SK-N-SH treated with all-trans-retinoic acid at 6 μM for 48 hours (cell line): ENCODE data around the gene MSLN.

Source experiments
- ATAC-seq: fragments of 200-7000 bp; cut with Tn5 transposase; 3 replicates; pipeline ENCODE4 v1.9.1; 2020; ENCODE audit warnings: mild to moderate bottlenecking, moderate library complexity
- ARNTL ChIP-seq: fragments of 450-650 bp; formaldehyde crosslinking; IDR thresholded peaks from 2 replicates; pipeline ENCODE4 v1.5.0; 2020; ENCODE audit warnings: low read depth, mild to moderate bottlenecking, moderate library complexity, borderline replicate concordance
- BACH2 ChIP-seq: fragments of 250-450 bp; sonication (Bioruptor Pico); IDR thresholded peaks from 2 replicates; pipeline ENCODE4 v1.9.0; 2021; ENCODE audit warnings: mild to moderate bottlenecking, borderline replicate concordance
- CSDC2 ChIP-seq: fragments of 250-450 bp; sonication (Bioruptor Pico); IDR thresholded peaks from 2 replicates; pipeline ENCODE4 v1.5.0; 2020; ENCODE audit warnings: mild to moderate bottlenecking, moderate library complexity
- ESRRG ChIP-seq: fragments of 250-450 bp; sonication (Bioruptor Pico); IDR thresholded peaks from 2 replicates; pipeline ENCODE4 v1.6.1; 2021; ENCODE audit warnings: mild to moderate bottlenecking
- ISL1 ChIP-seq: fragments of 250-450 bp; sonication (Bioruptor Pico); IDR thresholded peaks from 2 replicates; pipeline ENCODE4 v2.1.2; 2022; ENCODE audit warnings: mild to moderate bottlenecking, moderate library complexity
- OSR1 ChIP-seq: fragments of 250-450 bp; sonication (Bioruptor Pico); IDR thresholded peaks from 2 replicates; pipeline ENCODE4 v1.8.0; 2022; ENCODE audit warnings: moderate library complexity, mild to moderate bottlenecking, inconsistent platforms
- PPARA ChIP-seq: fragments of 250-450 bp; sonication (Bioruptor Pico); IDR thresholded peaks from 2 replicates; pipeline ENCODE4 v1.5.0; 2020; ENCODE audit warnings: mild to moderate bottlenecking, borderline replicate concordance
- SNAI2 ChIP-seq: fragments of 250-450 bp; sonication (Bioruptor Pico); IDR thresholded peaks from 2 replicates; pipeline ENCODE4 v1.5.0; 2020; ENCODE audit warnings: mild to moderate bottlenecking, moderate library complexity
- TCF4 ChIP-seq: fragments of 250-450 bp; sonication (Bioruptor Pico); IDR thresholded peaks from 2 replicates; pipeline ENCODE4 v1.8.0; 2021; ENCODE audit warnings: mild to moderate bottlenecking, moderate library complexity, borderline replicate concordance
- TOX ChIP-seq: fragments of 250-450 bp; sonication (Bioruptor Pico); IDR thresholded peaks from 2 replicates; pipeline ENCODE4 v1.8.0; 2021; ENCODE audit warnings: mild to moderate bottlenecking, moderate library complexity, borderline replicate concordance
- ZC3H10 ChIP-seq: fragments of 250-450 bp; sonication (Bioruptor Pico); IDR thresholded peaks from 2 replicates; pipeline ENCODE4 v1.5.1; 2021; ENCODE audit warnings: mild to moderate bottlenecking, moderate library complexity
- ZFP30 ChIP-seq: fragments of 450-650 bp; formaldehyde crosslinking; IDR thresholded peaks from 2 replicates; pipeline ENCODE4 v1.5.0; 2022; ENCODE audit warnings: mild to moderate bottlenecking, moderate library complexity
- ZNF565 ChIP-seq: fragments of 450-650 bp; formaldehyde crosslinking; conservative IDR thresholded peaks from 2 replicates; pipeline ENCODE4 v1.5.0; 2020; ENCODE audit warnings: low read depth, mild to moderate bottlenecking, moderate library complexity
- ZNF70 ChIP-seq: fragments of 450-650 bp; formaldehyde crosslinking; IDR thresholded peaks from 2 replicates; pipeline ENCODE4 v1.5.0; 2020; ENCODE audit warnings: mild to moderate bottlenecking, moderate library complexity
- ZNF8 ChIP-seq: fragments of 450-650 bp; formaldehyde crosslinking; IDR thresholded peaks from 2 replicates; pipeline ENCODE4 v1.5.0; 2020; ENCODE audit warnings: mild to moderate bottlenecking, moderate library complexity
- TF ChIP-seq, protein P1 (sequence below): fragments of 250-450 bp; sonication (Bioruptor Pico); IDR thresholded peaks from 2 replicates; pipeline ENCODE4 v1.8.0; 2021; ENCODE audit warnings: low read depth, mild to moderate bottlenecking, moderate library complexity, borderline replicate concordance
- TF ChIP-seq, protein P2 (sequence below): fragments of 250-450 bp; sonication (Bioruptor Pico); IDR thresholded peaks from 2 replicates; pipeline ENCODE4 v1.5.1; 2021; ENCODE audit warnings: mild to moderate bottlenecking, moderate library complexity
- TF ChIP-seq, protein P3 (sequence below): fragments of 250-450 bp; sonication (Bioruptor Pico); IDR thresholded peaks from 2 replicates; pipeline ENCODE4 v1.5.0; 2020; ENCODE audit warnings: mild to moderate bottlenecking, moderate library complexity
- TF ChIP-seq, protein P4 (sequence below): fragments of 250-450 bp; sonication (Bioruptor Pico); IDR thresholded peaks from 2 replicates; pipeline ENCODE4 v1.8.0; 2020; ENCODE audit warnings: mild to moderate bottlenecking, moderate library complexity, borderline replicate concordance

MSLN gene

DNA sequence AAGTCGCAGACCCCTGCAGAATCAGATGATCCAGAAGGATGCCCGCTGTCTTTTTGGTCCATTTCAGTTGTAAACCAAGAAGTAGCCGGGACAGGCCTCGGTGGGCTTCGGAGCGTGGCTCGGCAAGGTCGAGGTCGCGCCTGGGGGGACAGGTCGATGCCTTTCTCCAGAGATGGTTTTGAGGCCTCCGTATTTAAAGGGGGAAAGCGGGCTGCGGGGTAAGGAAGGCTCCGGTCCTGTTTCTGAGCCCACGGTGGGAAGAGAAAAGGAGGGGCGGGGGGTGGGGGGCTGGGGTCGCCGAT lies 47.5 kb downstream of the MSLN start (continued):
- TF ChIP-seq, protein P1, sequence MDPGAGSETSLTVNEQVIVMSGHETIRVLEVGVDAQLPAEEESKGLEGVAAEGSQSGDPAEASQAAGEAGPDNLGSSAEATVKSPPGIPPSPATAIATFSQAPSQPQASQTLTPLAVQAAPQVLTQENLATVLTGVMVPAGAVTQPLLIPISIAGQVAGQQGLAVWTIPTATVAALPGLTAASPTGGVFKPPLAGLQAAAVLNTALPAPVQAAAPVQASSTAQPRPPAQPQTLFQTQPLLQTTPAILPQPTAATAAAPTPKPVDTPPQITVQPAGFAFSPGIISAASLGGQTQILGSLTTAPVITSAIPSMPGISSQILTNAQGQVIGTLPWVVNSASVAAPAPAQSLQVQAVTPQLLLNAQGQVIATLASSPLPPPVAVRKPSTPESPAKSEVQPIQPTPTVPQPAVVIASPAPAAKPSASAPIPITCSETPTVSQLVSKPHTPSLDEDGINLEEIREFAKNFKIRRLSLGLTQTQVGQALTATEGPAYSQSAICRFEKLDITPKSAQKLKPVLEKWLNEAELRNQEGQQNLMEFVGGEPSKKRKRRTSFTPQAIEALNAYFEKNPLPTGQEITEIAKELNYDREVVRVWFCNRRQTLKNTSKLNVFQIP (CRISPR knock-in tag), result no peak
- no peak for TF ChIP-seq TOX (CRISPR knock-in tag)
- no peak for TF ChIP-seq ZNF8
- no peak for TF ChIP-seq ESRRG (CRISPR knock-in tag)

DNA sequence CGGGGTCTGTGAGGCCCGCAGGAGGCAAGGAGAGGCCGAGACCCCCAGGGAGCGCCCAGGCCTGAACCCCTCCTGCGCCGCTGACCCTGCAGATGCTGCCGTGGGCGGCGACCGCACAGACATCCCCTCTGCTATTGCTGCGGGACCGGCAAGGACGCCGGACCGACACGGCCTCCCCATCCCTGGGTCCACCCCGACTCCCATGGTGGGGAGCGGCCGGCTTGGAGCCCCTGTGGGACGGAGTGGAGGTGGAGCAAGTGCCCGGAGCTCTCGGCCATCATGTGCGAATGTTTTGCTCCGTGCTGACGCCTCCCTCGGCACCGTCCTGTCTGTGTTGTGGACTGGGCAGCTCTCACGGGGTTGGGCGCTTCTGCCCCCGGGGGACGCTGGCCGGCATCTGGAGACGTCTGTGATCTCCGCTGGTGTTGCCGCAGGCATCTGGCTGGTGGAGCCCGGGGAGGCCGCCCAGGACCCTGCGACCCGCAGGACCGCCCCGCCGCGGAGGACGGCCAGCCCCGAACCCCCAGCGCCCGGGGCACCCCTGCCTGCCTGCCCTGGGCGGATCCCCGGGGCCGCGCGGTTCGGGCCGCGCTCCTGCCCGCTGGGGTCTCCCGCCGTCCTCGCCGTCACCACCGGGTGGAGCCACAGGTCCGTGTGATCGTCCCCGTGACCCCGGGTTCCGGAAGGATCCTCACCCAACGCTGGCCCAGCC lies 52.8 kb downstream of the MSLN start:
- ATAC-seq, result peak; percentile 73
- no peak for TF ChIP-seq SNAI2 (CRISPR knock-in tag)
- TF ChIP-seq, protein P2, sequence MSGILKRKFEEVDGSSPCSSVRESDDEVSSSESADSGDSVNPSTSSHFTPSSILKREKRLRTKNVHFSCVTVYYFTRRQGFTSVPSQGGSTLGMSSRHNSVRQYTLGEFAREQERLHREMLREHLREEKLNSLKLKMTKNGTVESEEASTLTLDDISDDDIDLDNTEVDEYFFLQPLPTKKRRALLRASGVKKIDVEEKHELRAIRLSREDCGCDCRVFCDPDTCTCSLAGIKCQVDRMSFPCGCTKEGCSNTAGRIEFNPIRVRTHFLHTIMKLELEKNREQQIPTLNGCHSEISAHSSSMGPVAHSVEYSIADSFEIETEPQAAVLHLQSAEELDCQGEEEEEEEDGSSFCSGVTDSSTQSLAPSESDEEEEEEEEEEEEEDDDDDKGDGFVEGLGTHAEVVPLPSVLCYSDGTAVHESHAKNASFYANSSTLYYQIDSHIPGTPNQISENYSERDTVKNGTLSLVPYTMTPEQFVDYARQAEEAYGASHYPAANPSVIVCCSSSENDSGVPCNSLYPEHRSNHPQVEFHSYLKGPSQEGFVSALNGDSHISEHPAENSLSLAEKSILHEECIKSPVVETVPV (CRISPR knock-in tag), result no peak
- no peak for TF ChIP-seq ZNF70 (CRISPR knock-in tag)
- no peak for TF ChIP-seq ARNTL (CRISPR knock-in tag)
- TF ChIP-seq ISL1 (CRISPR knock-in tag), result no peak
- no peak for TF ChIP-seq ZNF8
- no peak for TF ChIP-seq TOX (CRISPR knock-in tag)
- TF ChIP-seq ESRRG (CRISPR knock-in tag), result no peak
- TF ChIP-seq BACH2 (CRISPR knock-in tag), result no peak
- TF ChIP-seq ZFP30, result no peak
- TF ChIP-seq OSR1 (CRISPR knock-in tag), result no peak
- TF ChIP-seq, protein P3, sequence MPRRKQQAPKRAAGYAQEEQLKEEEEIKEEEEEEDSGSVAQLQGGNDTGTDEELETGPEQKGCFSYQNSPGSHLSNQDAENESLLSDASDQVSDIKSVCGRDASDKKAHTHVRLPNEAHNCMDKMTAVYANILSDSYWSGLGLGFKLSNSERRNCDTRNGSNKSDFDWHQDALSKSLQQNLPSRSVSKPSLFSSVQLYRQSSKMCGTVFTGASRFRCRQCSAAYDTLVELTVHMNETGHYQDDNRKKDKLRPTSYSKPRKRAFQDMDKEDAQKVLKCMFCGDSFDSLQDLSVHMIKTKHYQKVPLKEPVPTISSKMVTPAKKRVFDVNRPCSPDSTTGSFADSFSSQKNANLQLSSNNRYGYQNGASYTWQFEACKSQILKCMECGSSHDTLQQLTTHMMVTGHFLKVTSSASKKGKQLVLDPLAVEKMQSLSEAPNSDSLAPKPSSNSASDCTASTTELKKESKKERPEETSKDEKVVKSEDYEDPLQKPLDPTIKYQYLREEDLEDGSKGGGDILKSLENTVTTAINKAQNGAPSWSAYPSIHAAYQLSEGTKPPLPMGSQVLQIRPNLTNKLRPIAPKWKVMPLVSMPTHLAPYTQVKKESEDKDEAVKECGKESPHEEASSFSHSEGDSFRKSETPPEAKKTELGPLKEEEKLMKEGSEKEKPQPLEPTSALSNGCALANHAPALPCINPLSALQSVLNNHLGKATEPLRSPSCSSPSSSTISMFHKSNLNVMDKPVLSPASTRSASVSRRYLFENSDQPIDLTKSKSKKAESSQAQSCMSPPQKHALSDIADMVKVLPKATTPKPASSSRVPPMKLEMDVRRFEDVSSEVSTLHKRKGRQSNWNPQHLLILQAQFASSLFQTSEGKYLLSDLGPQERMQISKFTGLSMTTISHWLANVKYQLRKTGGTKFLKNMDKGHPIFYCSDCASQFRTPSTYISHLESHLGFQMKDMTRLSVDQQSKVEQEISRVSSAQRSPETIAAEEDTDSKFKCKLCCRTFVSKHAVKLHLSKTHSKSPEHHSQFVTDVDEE (CRISPR knock-in tag), result no peak
- no peak for TF ChIP-seq ZNF565 (CRISPR knock-in tag)
- TF ChIP-seq, protein P4, sequence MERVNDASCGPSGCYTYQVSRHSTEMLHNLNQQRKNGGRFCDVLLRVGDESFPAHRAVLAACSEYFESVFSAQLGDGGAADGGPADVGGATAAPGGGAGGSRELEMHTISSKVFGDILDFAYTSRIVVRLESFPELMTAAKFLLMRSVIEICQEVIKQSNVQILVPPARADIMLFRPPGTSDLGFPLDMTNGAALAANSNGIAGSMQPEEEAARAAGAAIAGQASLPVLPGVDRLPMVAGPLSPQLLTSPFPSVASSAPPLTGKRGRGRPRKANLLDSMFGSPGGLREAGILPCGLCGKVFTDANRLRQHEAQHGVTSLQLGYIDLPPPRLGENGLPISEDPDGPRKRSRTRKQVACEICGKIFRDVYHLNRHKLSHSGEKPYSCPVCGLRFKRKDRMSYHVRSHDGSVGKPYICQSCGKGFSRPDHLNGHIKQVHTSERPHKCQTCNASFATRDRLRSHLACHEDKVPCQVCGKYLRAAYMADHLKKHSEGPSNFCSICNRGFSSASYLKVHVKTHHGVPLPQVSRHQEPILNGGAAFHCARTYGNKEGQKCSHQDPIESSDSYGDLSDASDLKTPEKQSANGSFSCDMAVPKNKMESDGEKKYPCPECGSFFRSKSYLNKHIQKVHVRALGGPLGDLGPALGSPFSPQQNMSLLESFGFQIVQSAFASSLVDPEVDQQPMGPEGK (CRISPR knock-in tag), result no peak
- TF ChIP-seq, protein P1 (CRISPR knock-in tag), result no peak
- no peak for TF ChIP-seq PPARA (CRISPR knock-in tag)
- TF ChIP-seq ZC3H10 (CRISPR knock-in tag), result no peak

DNA sequence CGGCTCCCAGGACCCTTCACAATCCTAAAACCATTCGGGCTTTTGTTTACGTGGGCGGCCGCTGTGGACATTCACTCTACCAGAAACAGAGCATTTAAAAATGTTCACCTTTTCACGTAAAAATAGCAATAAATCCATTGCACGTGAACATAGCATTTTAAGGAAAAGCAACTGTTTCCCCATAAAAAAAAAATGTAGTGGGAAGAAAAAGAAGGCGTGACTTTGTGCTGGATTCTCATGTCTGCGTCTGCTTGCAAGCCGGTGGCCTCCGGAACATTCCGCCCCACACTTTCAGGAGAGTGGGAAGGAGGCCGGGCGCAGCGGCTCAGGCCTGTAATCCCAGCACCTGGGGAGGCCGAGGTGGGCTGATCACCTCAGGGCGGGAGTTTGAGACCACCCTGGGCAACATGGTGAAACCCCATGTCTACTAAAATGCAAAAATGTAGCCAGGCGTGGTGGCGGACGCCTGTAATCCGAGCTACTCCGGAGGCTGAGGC lies 53.4 kb downstream of the MSLN start:
- no peak for ATAC-seq
- TF ChIP-seq ZFP30 (no peak), TCF4 (CRISPR knock-in tag) (no peak), SNAI2 (CRISPR knock-in tag) (no peak), ISL1 (CRISPR knock-in tag) (no peak), ZNF565 (CRISPR knock-in tag) (no peak), OSR1 (CRISPR knock-in tag) (no peak), ZNF70 (CRISPR knock-in tag) (no peak), ESRRG (CRISPR knock-in tag) (no peak), TOX (CRISPR knock-in tag) (no peak), CSDC2 (CRISPR knock-in tag) (no peak)
- TF ChIP-seq, protein P1 (CRISPR knock-in tag), result no peak
- TF ChIP-seq, protein P3 (CRISPR knock-in tag), result no peak
- TF ChIP-seq, all 23 proteins: peak for 0
